Smooth muscle cell of the brain vasculature (primary cell): ENCODE data around the gene SLC2A9.
"Not testable (repeated sequence)": the region's sequence is repeated elsewhere in the genome, so short reads cannot be mapped to it uniquely, and the experiment has no call there.

Source experiments
- DNase-seq: peaks from one replicate; pipeline ENCODE4 v3.0.0-alpha.2; 2012; ENCODE audit warnings: low read depth, low spot score

The SLC2A9 gene

DNA sequence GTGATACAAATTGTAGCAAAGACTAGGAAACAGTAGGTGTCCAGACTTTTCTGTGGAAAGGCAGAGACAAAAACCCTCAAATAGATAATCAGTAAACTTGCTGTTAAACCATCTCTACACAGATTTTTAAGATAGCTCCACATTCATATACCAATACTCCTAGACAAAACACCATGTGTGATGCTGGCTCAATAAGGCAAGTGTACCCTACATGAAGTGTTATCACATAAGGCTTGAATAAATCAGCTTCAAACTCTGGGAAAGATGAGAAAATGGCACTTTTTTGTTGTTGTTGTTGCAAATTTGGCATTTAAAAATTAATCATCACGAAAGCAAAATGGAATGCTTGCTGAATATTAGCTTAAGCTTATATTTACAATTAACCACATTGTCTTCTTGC, 194.7 kb downstream of the SLC2A9 start:
- no peak for DNase-seq

DNA sequence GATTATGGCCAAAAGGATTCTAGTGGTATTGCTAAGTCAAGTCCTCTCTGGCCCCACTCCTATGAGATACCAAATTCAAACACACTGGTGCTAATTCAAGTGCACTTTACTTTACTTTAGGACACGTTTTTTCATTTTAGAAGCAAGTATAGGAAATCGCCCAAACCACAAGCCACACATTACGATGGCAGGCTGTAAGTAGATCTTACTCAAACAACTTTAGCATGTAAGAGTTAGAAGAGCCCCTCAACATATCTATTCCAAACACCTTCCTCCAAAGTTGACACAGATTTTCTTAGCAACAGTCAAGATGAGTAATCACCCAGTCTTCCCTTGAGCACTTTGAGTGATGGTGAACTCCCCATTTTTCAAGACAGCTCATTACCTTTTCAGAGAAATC, 196.2 kb downstream of the SLC2A9 start:
- DNase-seq, result no peak

DNA sequence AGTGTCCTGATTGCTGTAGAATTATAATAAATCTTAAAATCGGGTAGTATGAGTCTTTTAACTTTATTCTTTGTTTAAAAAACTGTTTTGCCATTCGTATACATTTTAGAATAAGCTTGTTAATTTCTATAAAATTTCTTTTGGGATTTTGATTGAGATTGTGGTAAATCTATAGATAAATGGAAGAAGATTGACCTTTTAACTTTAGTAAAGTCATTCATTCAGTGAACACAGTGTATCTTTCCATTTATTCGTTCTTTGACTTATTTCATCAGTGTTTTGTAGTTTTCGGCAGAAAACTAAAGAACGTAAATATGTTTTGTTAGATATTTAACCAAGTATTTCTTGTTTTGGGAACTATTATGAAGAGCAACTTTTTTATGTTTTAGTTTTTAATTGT, 201.0 kb downstream of the SLC2A9 start:
- DNase-seq, result no peak

DNA sequence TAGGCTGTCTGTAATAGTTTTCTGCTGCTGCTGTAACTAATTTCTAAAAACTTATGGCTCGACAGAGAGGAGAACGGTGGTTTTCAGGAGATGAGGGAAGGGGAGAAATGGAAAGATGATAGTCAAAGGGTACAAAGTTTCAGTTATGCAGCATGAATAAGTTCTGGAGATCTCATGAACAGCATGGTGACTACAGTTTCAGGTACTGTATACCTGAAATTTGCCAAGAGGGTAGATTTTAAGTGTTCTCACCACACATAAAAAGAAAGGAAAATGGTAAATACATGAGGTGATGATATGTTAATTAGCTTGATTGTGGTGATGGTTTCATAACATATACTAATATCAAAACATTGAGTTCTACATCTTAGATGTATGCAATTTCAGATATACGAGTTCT, 205.0 kb downstream of the SLC2A9 start:
- DNase-seq, result no peak

DNA sequence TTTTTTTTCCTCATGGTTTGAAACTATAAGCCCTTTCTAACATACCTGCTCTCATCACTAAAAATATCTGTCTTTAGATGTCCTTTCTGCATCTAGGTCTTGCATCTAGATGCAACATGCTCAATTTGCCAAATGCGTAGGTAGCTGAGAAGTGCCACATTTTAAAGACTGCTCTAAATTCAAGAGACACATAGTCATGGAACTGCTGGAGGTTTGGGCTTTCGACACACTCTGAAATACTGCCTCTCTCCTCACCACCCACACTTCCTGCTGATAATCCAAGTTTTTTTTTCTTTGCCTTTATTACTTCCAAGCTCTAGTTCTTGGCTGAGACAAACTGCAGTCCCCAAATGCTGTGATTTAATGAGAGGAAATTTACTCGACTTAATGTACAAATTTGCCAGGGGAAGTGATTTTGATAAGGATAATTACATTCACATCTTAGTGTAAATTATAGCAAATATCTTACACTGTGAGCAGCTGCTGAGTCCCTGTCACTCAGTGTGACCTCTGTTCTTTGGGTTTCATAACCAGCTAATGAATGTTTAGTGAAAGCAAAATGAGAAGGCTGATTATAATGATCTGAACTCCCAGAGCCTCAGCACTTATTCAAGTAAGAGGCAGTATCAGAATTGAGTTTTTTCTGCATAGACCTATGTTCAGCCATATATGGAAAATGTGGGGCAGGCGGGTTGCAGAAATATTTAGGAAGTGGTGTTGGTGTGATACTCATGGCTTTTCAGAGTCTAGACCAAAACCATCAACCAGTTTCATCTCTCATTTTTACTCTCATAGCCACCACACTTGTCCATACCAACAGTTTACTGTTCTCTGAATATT, 208.6 kb downstream of the SLC2A9 start:
- no peak for DNase-seq

DNA sequence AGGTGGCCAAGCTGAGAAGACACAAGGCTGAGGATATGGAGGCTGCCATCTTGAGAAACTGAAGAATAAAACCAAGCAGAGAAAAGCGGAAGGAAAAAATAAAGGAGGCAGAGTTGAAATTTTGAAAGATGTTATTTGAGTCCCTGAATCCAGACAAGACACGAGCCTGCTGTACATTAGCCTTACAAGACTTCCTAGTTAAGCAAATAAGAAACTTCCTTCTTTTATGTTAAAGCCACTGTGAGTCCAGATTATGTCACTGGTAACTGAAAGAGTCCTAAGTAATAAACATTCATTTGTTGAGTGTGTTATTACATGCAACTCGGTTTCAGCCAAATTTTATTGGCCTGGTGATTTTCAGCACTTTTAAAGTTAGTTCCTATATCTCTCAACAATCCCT, 209.5 kb downstream of the SLC2A9 start:
- DNase-seq, result no peak

DNA sequence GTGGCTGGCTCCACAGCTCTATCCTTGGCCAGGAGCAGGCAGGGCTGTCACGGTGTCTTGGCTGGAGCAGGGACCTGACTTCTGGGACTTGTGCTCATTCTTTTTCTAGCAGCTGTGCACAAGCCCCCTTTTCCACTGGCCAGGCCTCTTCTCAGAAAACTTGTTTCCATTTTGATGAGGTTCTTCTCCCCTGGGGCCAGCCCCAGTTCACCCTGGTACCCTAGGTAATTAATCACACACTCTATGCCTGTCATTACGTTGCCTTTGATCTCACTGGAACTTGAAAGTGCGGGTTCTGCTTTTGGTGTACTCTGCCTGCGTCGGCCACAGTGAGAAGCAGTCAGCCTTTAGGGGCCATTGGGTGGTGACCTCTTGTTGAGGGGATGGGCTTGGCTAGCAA, 213.2 kb downstream of the SLC2A9 start:
- no peak for DNase-seq

DNA sequence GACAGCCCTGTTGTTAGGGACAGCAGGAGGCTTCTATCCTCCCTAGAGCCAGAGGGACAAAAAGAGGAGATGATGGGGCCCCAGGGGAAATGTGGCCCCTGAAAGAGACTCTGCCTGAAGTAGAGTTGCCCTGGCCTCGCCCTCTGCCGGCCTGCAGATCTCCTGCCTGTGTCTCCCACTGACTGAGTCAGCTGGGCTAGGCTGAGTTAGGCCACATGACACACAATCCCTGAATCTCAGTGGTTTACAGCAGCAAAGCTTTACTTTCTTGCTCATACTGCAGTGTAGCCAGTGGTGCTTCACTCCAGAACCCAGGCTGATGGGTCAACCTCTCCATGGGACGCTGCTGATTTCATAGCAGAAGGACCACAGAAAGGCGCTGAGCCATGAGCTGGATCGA, 216.4 kb downstream of the SLC2A9 start:
- DNase-seq, result no peak

DNA sequence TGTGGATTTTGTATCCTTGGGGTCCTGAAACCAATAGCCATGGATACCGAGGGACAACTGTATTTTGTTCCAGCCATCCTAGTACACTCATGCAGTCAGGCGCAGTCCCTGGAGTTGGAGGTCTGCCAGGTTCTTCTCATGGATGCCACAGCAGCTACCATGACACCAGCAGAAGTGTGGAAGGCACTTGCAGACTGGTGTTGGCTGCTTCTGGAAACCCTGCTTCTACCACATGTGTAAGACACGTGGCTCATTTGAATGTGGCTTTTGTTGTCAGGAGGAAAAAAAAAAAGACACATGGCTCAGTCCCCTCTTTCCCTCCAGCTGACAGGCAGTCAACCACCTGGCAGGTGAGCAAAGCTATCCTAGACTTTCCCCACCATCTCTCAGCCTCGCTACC, 220.4 kb downstream of the SLC2A9 start:
- no peak for DNase-seq

DNA sequence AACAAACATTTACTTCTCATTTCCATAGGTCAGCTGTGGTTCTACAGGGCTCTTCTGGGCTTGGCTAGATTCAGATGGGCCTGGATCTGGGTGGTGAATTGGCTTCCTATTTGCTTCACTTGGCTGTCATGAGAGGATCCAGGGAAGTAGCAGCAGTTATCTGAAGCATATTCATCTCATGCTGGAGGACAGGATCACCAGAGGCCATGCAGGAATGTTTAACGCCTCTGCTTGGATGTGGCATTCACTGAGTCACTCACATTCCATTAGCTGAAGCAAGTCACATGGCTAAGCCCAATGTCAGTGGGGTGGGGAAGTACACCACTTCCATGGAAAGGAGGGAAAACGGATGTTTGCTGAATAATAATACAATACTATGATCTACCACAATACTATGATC, 224.7 kb downstream of the SLC2A9 start:
- DNase-seq, result not testable (repeated sequence)

DNA sequence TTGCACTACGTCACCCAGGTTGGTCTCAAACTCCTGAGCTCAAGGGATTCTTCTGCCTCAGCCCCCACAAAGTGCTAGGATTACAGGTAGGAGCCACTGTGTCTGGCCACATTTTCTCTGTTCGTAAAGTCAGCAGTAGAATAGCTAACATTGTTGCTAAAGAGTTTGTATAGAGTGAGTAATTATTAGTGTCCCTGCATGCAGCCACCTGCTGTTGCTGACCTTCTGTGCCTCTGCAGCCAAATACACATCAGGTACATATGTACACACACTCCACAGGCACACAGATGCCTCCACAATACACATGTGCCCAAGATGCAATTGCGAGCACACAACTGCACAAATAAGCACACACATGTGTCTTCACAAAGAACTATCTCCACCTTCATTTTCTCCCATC, 228.9 kb downstream of the SLC2A9 start:
- DNase-seq, result no peak

DNA sequence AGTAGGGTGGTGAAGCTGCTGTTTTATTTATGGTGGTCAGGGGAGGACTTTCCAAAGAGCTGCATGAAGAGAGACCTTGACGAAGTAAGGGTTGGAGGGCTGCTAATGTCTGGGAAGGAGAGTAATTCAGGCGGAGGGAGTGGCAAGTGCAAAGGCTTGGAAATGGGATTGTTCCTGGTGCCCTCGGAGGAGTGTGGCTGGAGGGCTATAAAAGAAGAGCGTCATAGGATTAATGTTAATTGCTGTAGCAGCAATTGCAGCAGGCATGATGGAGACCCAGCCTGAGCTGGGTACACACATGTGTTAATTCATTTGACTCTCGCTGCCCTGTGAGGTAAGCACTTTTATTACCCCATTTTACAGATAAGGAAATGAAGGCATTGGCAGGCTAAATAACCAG, 235.4 kb downstream of the SLC2A9 start:
- DNase-seq, result not testable (repeated sequence)

DNA sequence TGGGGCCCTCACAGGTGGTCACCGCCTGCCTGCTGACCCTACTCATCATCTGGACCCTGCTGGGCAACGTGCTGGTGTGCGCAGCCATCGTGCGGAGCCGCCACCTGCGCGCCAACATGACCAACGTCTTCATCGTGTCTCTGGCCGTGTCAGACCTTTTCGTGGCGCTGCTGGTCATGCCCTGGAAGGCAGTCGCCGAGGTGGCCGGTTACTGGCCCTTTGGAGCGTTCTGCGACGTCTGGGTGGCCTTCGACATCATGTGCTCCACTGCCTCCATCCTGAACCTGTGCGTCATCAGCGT, 239.2 kb downstream of the SLC2A9 start:
- DNase-seq, result no peak

DNA sequence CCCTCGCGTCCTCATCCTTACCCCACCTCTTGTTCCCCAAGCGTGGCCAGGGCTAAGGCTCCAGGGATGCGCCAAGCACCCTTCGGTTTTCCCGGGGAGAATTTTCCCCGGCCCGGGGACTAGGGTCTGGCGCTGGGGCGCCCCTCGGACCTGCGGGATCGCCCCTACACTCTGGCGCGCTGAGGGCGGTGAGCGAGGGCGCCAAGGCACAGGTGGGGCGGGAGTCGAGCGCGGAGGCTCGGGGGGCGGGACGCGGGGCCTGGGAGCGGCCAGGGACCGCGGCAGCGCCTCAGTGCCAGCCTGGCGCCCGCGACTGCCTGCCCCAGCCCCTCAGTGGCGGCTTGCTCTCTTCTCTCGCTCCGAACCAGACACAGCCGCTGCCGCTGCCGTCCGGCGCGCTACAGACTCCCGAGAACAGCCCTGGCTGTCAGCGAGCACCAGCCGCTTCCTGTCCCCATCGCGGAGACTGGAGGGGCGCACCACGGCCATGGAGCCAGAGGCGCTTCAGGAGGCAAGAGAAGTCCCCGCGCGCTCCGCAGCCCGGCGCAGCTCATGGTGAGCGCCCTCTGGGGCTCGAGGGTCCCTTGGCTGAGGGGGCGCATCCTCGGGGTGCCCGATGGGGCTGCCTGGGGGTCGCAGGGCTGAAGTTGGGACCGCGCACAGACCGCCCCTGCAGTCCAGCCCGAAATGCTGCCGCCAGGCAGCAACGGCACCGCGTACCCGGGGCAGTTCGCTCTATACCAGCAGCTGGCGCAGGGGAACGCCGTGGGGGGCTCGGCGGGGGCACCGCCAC, 239.8 kb downstream of the SLC2A9 start, which contains the start of gene DRD5:
TSS of gene DRD5 (plus strand) at position 292 of the 793 bp plus-strand sequence. CDS start at position 688, 396 bp downstream.
- DNase-seq, result no peak
